Smooth muscle cell (in vitro differentiated cells): Measurements from ENCODE around the gene HOXA11. TPM values are rescaled to one million over a fixed set of nuclear protein-coding genes. Genes with fewer than 3 reads are reported as not detected.

Experiments used
- DNase-seq: peaks from one replicate; lab custom pipeline; 2025; ENCODE audit not compliant: unreplicated experiment; lab: John Stamatoyannopoulos, UW
- H2AFZ ChIP-seq: fragments of 200-600 bp; sonication (generic); 2 replicates; pipeline ENCODE4 v1.6.0; 2016; ENCODE audit warnings: antibody characterized with exemption, low read depth, mild to moderate bottlenecking
- H3F3A ChIP-seq: fragments of 200-600 bp; sonication (generic); 2 replicates; pipeline ENCODE4 v1.6.0; 2017; ENCODE audit warnings: antibody characterized with exemption, low read depth
- H3K27ac ChIP-seq: fragments of 200-600 bp; sonication (generic); 2 replicates; pipeline ENCODE4 v1.5.1; 2016; ENCODE audit warnings: low read depth, mild to moderate bottlenecking
- H3K27me3 ChIP-seq: fragments of 200-600 bp; sonication (generic); 2 replicates; pipeline ENCODE4 v1.6.1; 2016; ENCODE audit warnings: low read depth, mild to moderate bottlenecking
- H3K36me3 ChIP-seq: fragments of 200-600 bp; sonication (generic); 2 replicates; pipeline ENCODE4 v1.5.1; 2016; ENCODE audit warnings: low read depth
- H3K4me1 ChIP-seq: fragments of 200-600 bp; sonication (generic); 2 replicates; pipeline ENCODE4 v1.5.1; 2016; ENCODE audit warnings: low read depth
- H3K4me2 ChIP-seq: fragments of 200-600 bp; sonication (generic); 2 replicates; pipeline ENCODE4 v1.6.0; 2016; ENCODE audit warnings: mild to moderate bottlenecking
- H3K4me3 ChIP-seq: fragments of 200-600 bp; sonication (generic); 2 replicates; pipeline ENCODE4 v1.5.1; 2016; ENCODE audit warnings: mild to moderate bottlenecking
- H3K79me2 ChIP-seq: fragments of 200-600 bp; sonication (generic); 2 replicates; pipeline ENCODE4 v1.6.0; 2016; ENCODE audit warnings: low read depth, mild to moderate bottlenecking
- H3K9ac ChIP-seq: fragments of 200-600 bp; sonication (generic); 2 replicates; pipeline ENCODE4 v1.6.0; 2016; ENCODE audit warnings: low read depth
- H3K9me3 ChIP-seq: fragments of 200-600 bp; sonication (generic); replicated peaks from 2 replicates; pipeline ENCODE4 v1.5.1; 2016; ENCODE audit warnings: low read depth
- H4K20me1 ChIP-seq: fragments of 200-600 bp; sonication (generic); 2 replicates; pipeline ENCODE4 v1.6.0; 2016; ENCODE audit warnings: low read depth
- WGBS: methylation state at CpG from one replicate; pipeline ENCODE4 v1.1.7; 2016; ENCODE audit warnings: low lambda C conversion rate; 5-methylcytosine and 5-hydroxymethylcytosine counted together
- polyA plus RNA-seq: library from polyadenylated mRNA; unstranded; fragments of >200 nt; fragmentation: Nextera tagmentation; extraction: Ambion mirVana; gene quantifications from 2 replicates; pipeline ENCODE4 v1.2.1, GENCODE V29; 2016
- total RNA-seq: library from RNA; depleted of rRNA; stranded (reverse); fragments of >200 nt; gene quantifications from 2 replicates; pipeline ENCODE4 v1.2.3, GENCODE V29; 2014
- TF ChIP-seq, protein P1 (sequence below): fragments of 200-600 bp; sonication (generic); IDR thresholded peaks from 2 replicates; pipeline ENCODE4 v1.5.1; 2017; ENCODE audit warnings: borderline replicate concordance, mild to moderate bottlenecking, antibody characterized with exemption; ENCODE audit not compliant: insufficient read depth, poor library complexity, severe bottlenecking

The HOXA11 gene
- total and polyA plus RNA-seq, 2 experiments from 2014 or later, result 20.3 to 27.7 TPM

GRCh38 chr7:27148031-27148755 lies 36.8 kb downstream of the HOXA11 start:
- H3K9me3 ChIP-seq, result no peaks in the 10 kb centered on the region
- H3F3A ChIP-seq, result no peaks in the 10 kb centered on the region
- TF ChIP-seq, protein P1, sequence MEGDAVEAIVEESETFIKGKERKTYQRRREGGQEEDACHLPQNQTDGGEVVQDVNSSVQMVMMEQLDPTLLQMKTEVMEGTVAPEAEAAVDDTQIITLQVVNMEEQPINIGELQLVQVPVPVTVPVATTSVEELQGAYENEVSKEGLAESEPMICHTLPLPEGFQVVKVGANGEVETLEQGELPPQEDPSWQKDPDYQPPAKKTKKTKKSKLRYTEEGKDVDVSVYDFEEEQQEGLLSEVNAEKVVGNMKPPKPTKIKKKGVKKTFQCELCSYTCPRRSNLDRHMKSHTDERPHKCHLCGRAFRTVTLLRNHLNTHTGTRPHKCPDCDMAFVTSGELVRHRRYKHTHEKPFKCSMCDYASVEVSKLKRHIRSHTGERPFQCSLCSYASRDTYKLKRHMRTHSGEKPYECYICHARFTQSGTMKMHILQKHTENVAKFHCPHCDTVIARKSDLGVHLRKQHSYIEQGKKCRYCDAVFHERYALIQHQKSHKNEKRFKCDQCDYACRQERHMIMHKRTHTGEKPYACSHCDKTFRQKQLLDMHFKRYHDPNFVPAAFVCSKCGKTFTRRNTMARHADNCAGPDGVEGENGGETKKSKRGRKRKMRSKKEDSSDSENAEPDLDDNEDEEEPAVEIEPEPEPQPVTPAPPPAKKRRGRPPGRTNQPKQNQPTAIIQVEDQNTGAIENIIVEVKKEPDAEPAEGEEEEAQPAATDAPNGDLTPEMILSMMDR, result no peak
- WGBS, result 21% methylated on average over 28 of the region's 28 CpGs
- peak overlapping the region; percentile 74 for H3K4me2 ChIP-seq
- H3K79me2 ChIP-seq, result no peaks in the 10 kb centered on the region
- no peaks in the 10 kb centered on the region for H3K36me3 ChIP-seq
- peaks cover 4% of the 10 kb centered on the region for H3K4me1 ChIP-seq
- no peak overlapping the region for H3K27ac ChIP-seq
- peak overlapping the region; percentile 32 for H3K4me3 ChIP-seq
- H3K27me3 ChIP-seq, result peaks cover 99% of the 10 kb centered on the region
- no peak for DNase-seq
- no peaks in the 10 kb centered on the region for H4K20me1 ChIP-seq
- H2AFZ ChIP-seq, result no peak overlapping the region
- H3K9ac ChIP-seq, result no peak overlapping the region

- Histone ChIP-seq H3K27me3 (peaks cover 99% of the 10 kb centered on the region), H3F3A (no peaks in the 10 kb centered on the region), H4K20me1 (no peaks in the 10 kb centered on the region), H3K4me2 (peak within 1 kb of the TSS; percentile 74), H3K9ac (no peak within 1 kb of the TSS), H3K4me3 (peak within 1 kb of the TSS; percentile 32), H3K27ac (no peak within 1 kb of the TSS), H2AFZ (no peak within 1 kb of the TSS), H3K79me2 (no peaks in the 10 kb centered on the region), H3K36me3 (no peaks in the 10 kb centered on the region), H3K9me3 (no peaks in the 10 kb centered on the region), H3K4me1 (peaks cover 7% of the 10 kb centered on the region)
- 24% methylated on average over 58 of the region's 63 CpGs for WGBS
- DNase-seq, result no peak
- TF ChIP-seq, protein P1, result no peak
Observed at GRCh38 chr7:27147199-27148030, 37.6 kb downstream of the HOXA11 start, which contains the start of gene HOXA6. TSS of gene HOXA6 (minus strand) at chr7:27147774. CDS start at chr7:27147749, 25 bp downstream.

DNA sequence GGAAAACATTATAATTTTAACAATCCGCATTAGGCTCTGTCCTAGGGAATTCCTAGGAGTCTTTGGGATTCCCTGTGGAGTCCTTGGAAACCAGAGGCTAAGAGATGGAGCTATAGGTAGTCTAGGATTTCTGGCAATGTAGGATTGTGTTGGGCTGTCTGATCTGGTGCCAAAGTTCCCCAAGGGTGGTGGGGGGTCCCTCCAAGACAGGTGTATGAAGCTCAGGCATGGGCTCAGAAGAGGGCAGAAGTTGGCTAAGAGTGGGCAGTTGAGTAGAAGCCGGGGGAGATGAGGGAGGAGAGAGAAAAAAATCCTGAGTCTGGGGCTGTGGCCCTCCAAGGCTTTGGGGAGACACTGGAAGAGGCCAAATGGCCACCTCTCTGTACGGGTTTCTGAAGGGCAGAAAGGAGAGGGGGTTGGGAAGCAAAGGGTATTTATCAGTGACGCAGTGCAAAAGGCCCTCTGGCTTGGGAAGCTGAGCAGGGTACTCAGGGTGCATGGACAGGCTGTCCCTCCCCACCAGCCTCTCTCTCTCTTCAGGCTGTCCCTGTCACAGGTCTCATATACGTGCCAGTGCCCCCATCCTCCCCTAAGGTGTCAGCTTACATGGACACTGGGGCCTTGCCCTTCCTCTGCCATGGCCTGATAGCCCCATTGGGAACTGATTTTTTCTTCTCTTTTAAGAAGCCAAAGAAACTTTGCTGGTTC lies 38.4 kb downstream of the HOXA11 start:
- Histone ChIP-seq H3K27me3 (peaks cover 99% of the 10 kb centered on the region), H3K79me2 (no peaks in the 10 kb centered on the region), H3K27ac (no peak overlapping the region), H3F3A (no peaks in the 10 kb centered on the region), H3K4me3 (no peak overlapping the region), H2AFZ (no peak overlapping the region), H4K20me1 (no peaks in the 10 kb centered on the region), H3K9me3 (no peaks in the 10 kb centered on the region), H3K4me1 (peaks cover 7% of the 10 kb centered on the region), H3K9ac (no peak overlapping the region), H3K36me3 (no peaks in the 10 kb centered on the region), H3K4me2 (no peak overlapping the region)
- 66% methylated on average over 5 of the region's 5 CpGs for WGBS
- TF ChIP-seq, protein P1, result no peak
- no peak for DNase-seq
